H9 (cell line): ENCODE data around the gene RRBP1. TPM values are rescaled to one million over a fixed set of nuclear protein-coding genes. Genes with fewer than 3 reads are reported as not detected.

ENCODE experiments used
- DNase-seq: peaks from one replicate; pipeline ENCODE4 v3.0.0-alpha.2; 2017
- H2AFZ ChIP-seq: one replicate; pipeline ENCODE4 v1.6.1; 2013; ENCODE audit warnings: mild to moderate bottlenecking, low read length, control low read depth, moderate library complexity
- H2AK5ac ChIP-seq: 2 replicates; pipeline ENCODE4 v1.6.1; 2013; ENCODE audit warnings: low read length, control low read depth, mixed read lengths; ENCODE audit not compliant: insufficient read length
- H2BK120ac ChIP-seq: one replicate; pipeline ENCODE4 v1.6.1; 2013; ENCODE audit warnings: low read depth, mild to moderate bottlenecking, low read length, control low read depth, inconsistent platforms; ENCODE audit not compliant: poor library complexity, severe bottlenecking
- H2BK12ac ChIP-seq: 2 replicates; pipeline ENCODE4 v1.6.1; 2013; ENCODE audit warnings: low read length, control low read depth, mixed read lengths, low read depth; ENCODE audit not compliant: insufficient read length
- H2BK15ac ChIP-seq: 2 replicates; pipeline ENCODE4 v1.6.1; 2013; ENCODE audit warnings: low read depth, low read length, control low read depth
- H2BK20ac ChIP-seq: one replicate; pipeline ENCODE4 v1.6.1; 2013; ENCODE audit warnings: low read depth, mild to moderate bottlenecking, low read length, control low read depth, inconsistent platforms; ENCODE audit not compliant: poor library complexity, severe bottlenecking
- H2BK5ac ChIP-seq: 2 replicates; pipeline ENCODE4 v1.6.1; 2013; ENCODE audit warnings: low read length, control low read depth, mixed read lengths; ENCODE audit not compliant: insufficient read length
- H3K14ac ChIP-seq: 2 replicates; pipeline ENCODE4 v1.6.1; 2013; ENCODE audit warnings: low read length, control low read depth; ENCODE audit not compliant: insufficient read depth
- H3K18ac ChIP-seq: 2 replicates; pipeline ENCODE4 v1.6.1; 2013; ENCODE audit warnings: low read depth, mild to moderate bottlenecking, mixed read lengths, low read length, control low read depth; ENCODE audit not compliant: insufficient read length
- H3K23ac ChIP-seq: 2 replicates; pipeline ENCODE4 v1.6.1; 2013; ENCODE audit warnings: low read length, control low read depth, mixed read lengths, low read depth; ENCODE audit not compliant: insufficient read length
- H3K23me2 ChIP-seq: 2 replicates; pipeline ENCODE4 v1.6.1; 2013; ENCODE audit warnings: low read depth, mild to moderate bottlenecking, mixed read lengths, low read length, control low read depth; ENCODE audit not compliant: insufficient read length, poor library complexity, severe bottlenecking
- H3K27ac ChIP-seq: 2 replicates; pipeline ENCODE4 v1.5.1; 2013; ENCODE audit warnings: low read length, control low read depth, mixed read lengths, low read depth; ENCODE audit not compliant: insufficient read length
- H3K27me3 ChIP-seq: 2 replicates; pipeline ENCODE4 v1.6.1; 2013; ENCODE audit warnings: low read length, control low read depth, inconsistent platforms; ENCODE audit not compliant: insufficient read depth
- H3K4ac ChIP-seq: 2 replicates; pipeline ENCODE4 v1.6.1; 2013; ENCODE audit warnings: low read depth, mild to moderate bottlenecking, control low read depth, inconsistent platforms, low read length, moderate library complexity
- H3K4me1 ChIP-seq: 2 replicates; pipeline ENCODE4 v1.6.1; 2013; ENCODE audit warnings: low read length, control low read depth, inconsistent platforms; ENCODE audit not compliant: insufficient read depth
- H3K4me2 ChIP-seq: 2 replicates; pipeline ENCODE4 v1.6.1; 2013; ENCODE audit warnings: low read length, control low read depth, mixed read lengths; ENCODE audit not compliant: insufficient read length, insufficient read depth
- H3K56ac ChIP-seq: 2 replicates; pipeline ENCODE4 v1.6.1; 2013; ENCODE audit warnings: low read depth, mild to moderate bottlenecking, mixed read lengths, low read length, control low read depth; ENCODE audit not compliant: insufficient read length
- H3K79me1 ChIP-seq: 2 replicates; pipeline ENCODE4 v1.6.1; 2013; ENCODE audit warnings: low read depth, mild to moderate bottlenecking, moderate library complexity, low read length, control low read depth, inconsistent platforms; ENCODE audit not compliant: insufficient read depth, poor library complexity, severe bottlenecking
- H3K79me2 ChIP-seq: 2 replicates; pipeline ENCODE4 v1.6.1; 2013; ENCODE audit warnings: low read length, control low read depth, inconsistent platforms; ENCODE audit not compliant: insufficient read depth
- H3K9ac ChIP-seq: 2 replicates; pipeline ENCODE4 v1.6.1; 2013; ENCODE audit warnings: low read length, control low read depth, mixed read lengths; ENCODE audit not compliant: insufficient read length; ENCODE audit errors: extremely low read depth
- H3K9me3 ChIP-seq: one replicate; pipeline ENCODE4 v1.6.1; 2013; ENCODE audit warnings: low read depth, low read length, inconsistent platforms; ENCODE audit not compliant: control insufficient read depth
- H3T11ph ChIP-seq: one replicate; pipeline ENCODE4 v1.6.1; 2013; ENCODE audit warnings: mild to moderate bottlenecking, low read length, control low read depth, inconsistent platforms
- H4K20me1 ChIP-seq: one replicate; pipeline ENCODE4 v1.6.1; 2013; ENCODE audit not compliant: control insufficient read depth, insufficient read length, insufficient read depth
- H4K5ac ChIP-seq: 2 replicates; pipeline ENCODE4 v1.6.1; 2013; ENCODE audit warnings: low read depth, mild to moderate bottlenecking, mixed read lengths, low read length, control low read depth; ENCODE audit not compliant: insufficient read length
- H4K8ac ChIP-seq: replicated peaks from 2 replicates; pipeline ENCODE4 v1.6.1; 2013; ENCODE audit warnings: low read length, control low read depth, mixed read lengths, low read depth; ENCODE audit not compliant: insufficient read length
- H4K91ac ChIP-seq: 2 replicates; pipeline ENCODE4 v1.6.1; 2013; ENCODE audit warnings: low read depth, mild to moderate bottlenecking, moderate library complexity, mixed read lengths, low read length, control low read depth; ENCODE audit not compliant: insufficient read length
- H3K27ac Mint-ChIP-seq, 3 experiments: 2 replicates in 2 of 3; 3 replicates in 1 of 3; pipeline ENCODE4 v1.8.0; 2020 to 2021; ENCODE audit warnings: mixed read lengths in 3 of 3, mild to moderate bottlenecking in 1 of 3, moderate library complexity in 1 of 3
- H3K27me3 Mint-ChIP-seq: 2 replicates; pipeline ENCODE4 v1.8.0; 2021; ENCODE audit warnings: low read depth, mild to moderate bottlenecking, moderate library complexity, mixed read lengths
- H3K36me3 Mint-ChIP-seq, 3 experiments: 2 replicates in 2 of 3; 3 replicates in 1 of 3; pipeline ENCODE4 v1.8.0; 2020 to 2021; ENCODE audit warnings: low read depth in 3 of 3, mixed read lengths in 3 of 3; ENCODE audit not compliant: insufficient read depth in 1 of 3
- H3K4me1 Mint-ChIP-seq, 2 experiments: 2 replicates each; pipeline ENCODE4 v1.8.0; 2020; ENCODE audit warnings: mixed read lengths in 2 of 2
- H3K4me3 Mint-ChIP-seq, 2 experiments: 2 replicates in 1 of 2; 3 replicates in 1 of 2; pipeline ENCODE4 v1.8.0; 2020 to 2021; ENCODE audit warnings: mild to moderate bottlenecking in 2 of 2, mixed read lengths in 2 of 2, moderate library complexity in 1 of 2
- H3K9me3 Mint-ChIP-seq, 2 experiments: 2 replicates in 1 of 2; 3 replicates in 1 of 2; pipeline ENCODE4 v1.8.0; 2020; ENCODE audit warnings: mild to moderate bottlenecking in 2 of 2, mixed read lengths in 2 of 2, moderate library complexity in 1 of 2
- WGBS: extraction: QIAGEN DNeasy Blood & Tissue Kit; methylation state at CpG from one replicate; pipeline ENCODE4 v1.1.7; 2013; ENCODE audit warnings: missing lambda C conversion rate, low lambda C conversion rate, mixed read lengths; ENCODE audit not compliant: insufficient read length; ENCODE audit errors: extremely low coverage; 5-methylcytosine and 5-hydroxymethylcytosine counted together
- total RNA-seq: library from RNA; stranded (reverse); gene quantifications from 2 replicates; pipeline ENCODE4 v1.2.1, GENCODE V29; 2021
- TF ChIP-seq, protein P1 (sequence below): fragments of 200-600 bp; sonication (generic); conservative IDR thresholded peaks from 3 replicates; pipeline ENCODE4 v1.8.0; 2021; ENCODE audit warnings: antibody characterized with exemption, mild to moderate bottlenecking

The RRBP1 gene
- total RNA-seq, 1 experiment from 2014 or later = 97.8 TPM

- no peak overlapping the region for H2AFZ ChIP-seq
- H3K9me3 Mint-ChIP-seq = no peaks in the 10 kb centered on the region
- no peaks in the 10 kb centered on the region for H3K27me3 Mint-ChIP-seq
- H4K20me1 ChIP-seq = peaks cover 2% of the 10 kb centered on the region
- H3K4ac ChIP-seq = no peak overlapping the region
- H3K23ac ChIP-seq = no peak overlapping the region
- no peaks in the 10 kb centered on the region for H3K27me3 ChIP-seq
- no peak overlapping the region for H2BK20ac ChIP-seq
- H3K18ac ChIP-seq = no peak overlapping the region
- no peak overlapping the region for H3K56ac ChIP-seq
- no peaks in the 10 kb centered on the region for H3K9me3 ChIP-seq
- no peak overlapping the region for H3K9ac ChIP-seq
- no peak overlapping the region for H4K8ac ChIP-seq
- no peak for DNase-seq
- no peak overlapping the region for H2BK12ac ChIP-seq
- no peak overlapping the region for H2AK5ac ChIP-seq
- no peak overlapping the region for H4K91ac ChIP-seq
- no peaks in the 10 kb centered on the region for H3K79me1 ChIP-seq
- H3K36me3 Mint-ChIP-seq = peaks cover 30 to 76% (median 71%) of the 10 kb centered on the region in 3 experiments
- no peak overlapping the region for H2BK15ac ChIP-seq
- no peaks in the 10 kb centered on the region for H3K23me2 ChIP-seq
- H2BK5ac ChIP-seq = no peak overlapping the region
- no peaks in the 10 kb centered on the region for H3K79me2 ChIP-seq
- H4K5ac ChIP-seq = no peak overlapping the region
- no peak overlapping the region for H3T11ph ChIP-seq
- TF ChIP-seq, protein P1, sequence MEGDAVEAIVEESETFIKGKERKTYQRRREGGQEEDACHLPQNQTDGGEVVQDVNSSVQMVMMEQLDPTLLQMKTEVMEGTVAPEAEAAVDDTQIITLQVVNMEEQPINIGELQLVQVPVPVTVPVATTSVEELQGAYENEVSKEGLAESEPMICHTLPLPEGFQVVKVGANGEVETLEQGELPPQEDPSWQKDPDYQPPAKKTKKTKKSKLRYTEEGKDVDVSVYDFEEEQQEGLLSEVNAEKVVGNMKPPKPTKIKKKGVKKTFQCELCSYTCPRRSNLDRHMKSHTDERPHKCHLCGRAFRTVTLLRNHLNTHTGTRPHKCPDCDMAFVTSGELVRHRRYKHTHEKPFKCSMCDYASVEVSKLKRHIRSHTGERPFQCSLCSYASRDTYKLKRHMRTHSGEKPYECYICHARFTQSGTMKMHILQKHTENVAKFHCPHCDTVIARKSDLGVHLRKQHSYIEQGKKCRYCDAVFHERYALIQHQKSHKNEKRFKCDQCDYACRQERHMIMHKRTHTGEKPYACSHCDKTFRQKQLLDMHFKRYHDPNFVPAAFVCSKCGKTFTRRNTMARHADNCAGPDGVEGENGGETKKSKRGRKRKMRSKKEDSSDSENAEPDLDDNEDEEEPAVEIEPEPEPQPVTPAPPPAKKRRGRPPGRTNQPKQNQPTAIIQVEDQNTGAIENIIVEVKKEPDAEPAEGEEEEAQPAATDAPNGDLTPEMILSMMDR = no peak
- no peak overlapping the region for H3K4me3 Mint-ChIP-seq
- H3K4me1 Mint-ChIP-seq = no peaks in the 10 kb centered on the region
- no peak overlapping the region for H3K27ac ChIP-seq
- H2BK120ac ChIP-seq = no peak overlapping the region
- no CpG with 5 or more reads among the region's 12 CpGs for WGBS
- no peak overlapping the region for H3K27ac Mint-ChIP-seq
- no peaks in the 10 kb centered on the region for H3K4me1 ChIP-seq
- H3K4me2 ChIP-seq = no peak overlapping the region
- no peak overlapping the region for H3K14ac ChIP-seq
Measured at GRCh38 chr20:17624070-17624469, 58.0 kb downstream of the RRBP1 start.
